HG03432 (cell line): ENCODE results near the gene CENPT.
"Not testable (repeated sequence)": the region's sequence is repeated elsewhere in the genome, so short reads cannot be mapped to it uniquely, and the experiment has no call there.

Source experiments
- ATAC-seq: cut with Tn5 transposase; IDR thresholded peaks from one replicate; pipeline ENCODE4 v1.9.1; 2021; ENCODE audit warnings: mild to moderate bottlenecking, moderate library complexity; ENCODE audit not compliant: unreplicated experiment

The CENPT gene

DNA sequence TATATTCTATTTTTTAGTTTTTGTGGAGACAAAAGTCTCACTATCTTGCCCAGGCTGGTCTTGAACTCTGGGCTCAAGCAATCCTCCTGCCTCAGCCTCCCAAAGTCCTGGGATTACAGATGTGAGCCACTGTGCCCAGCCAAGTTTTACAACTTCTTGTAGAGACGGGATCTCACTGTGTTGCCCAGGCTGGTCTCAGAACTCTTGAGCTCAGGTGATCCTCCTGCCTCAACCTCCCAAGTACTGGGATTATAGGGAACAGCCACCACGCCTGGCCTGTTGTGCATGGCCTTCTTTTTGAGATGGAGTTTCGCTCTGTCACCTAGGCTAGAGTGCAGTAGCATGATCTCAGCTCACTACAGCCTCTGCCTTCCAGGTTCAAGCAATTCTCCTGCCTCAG is 6.2 kb upstream of the CENPT start:
- no peak for ATAC-seq

DNA sequence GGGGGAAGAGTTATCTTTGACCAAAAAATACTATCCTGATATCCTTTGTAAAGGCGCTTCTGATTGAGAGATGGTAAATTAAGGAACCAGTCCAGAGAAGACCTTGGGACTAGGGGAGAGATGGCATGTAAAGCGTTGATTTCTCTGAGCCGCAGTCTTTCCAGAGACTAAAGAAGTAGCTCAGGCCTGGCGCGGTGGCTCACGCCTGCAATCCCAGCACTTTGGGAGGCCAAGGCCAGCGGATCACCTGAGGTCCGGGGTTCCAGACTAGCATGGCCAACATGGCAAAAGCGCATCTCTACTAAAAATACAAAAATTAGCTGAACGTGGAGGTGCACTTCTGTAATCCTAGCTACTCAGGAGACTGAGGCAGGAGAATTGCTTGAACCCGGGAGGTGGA is 625 bp upstream of the CENPT start:
- no peak for ATAC-seq

DNA sequence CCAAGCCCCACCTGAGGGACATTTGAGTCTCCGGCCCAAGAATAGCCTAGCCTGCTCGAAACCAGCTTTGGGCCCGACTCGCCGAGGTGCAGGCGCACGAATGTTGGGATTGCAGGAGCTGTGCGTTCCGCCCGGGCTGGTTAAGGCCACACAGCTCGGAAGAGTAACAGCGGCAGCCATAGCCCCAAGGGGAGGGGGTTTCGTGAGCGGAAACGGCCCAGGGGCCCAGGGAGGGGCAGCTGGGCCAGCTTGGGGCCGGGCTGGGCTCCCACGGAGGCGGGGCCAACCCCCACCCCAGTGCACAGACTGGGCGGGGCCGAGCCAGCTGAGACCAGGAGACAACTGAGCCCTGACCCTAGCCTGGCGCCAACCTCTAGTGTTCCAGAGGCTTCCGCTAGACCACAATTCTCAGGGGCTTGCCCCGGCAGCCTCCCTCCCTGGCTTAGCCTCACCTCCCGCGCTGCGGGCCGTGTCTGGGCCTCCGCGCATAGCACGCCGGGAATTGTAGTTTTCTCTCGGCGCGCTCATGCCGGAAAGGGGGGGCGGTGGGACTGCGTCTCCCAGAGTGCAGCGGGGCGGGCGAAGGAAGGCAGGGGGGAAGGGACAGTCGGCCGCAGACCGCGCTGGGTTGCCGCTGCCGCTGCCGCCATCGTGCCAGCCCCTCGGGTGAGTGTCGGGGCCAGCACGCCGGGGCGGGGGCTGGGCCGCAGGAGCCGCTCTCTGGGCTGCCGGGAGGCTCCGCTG is 1.0 kb downstream of the CENPT start, which contains the start of gene NUTF2:
Gene NUTF2, plus strand, starts transcription at position 614 of the 744 bp plus-strand sequence. CDS start 18,198 bp downstream, outside the sequence.
- peak; percentile 64 for ATAC-seq

DNA sequence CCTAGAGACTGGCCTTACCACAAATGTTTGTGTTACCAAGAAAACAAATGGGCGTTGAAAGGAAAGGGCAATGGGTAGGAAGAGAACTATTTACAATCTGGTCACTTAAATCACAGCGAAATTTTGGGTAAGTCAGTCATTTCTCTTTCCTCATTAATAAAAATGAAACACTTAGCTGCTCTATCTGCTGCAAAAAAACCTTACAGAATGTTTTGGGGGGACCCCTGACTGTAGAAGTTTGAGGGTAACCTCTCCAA is 1.5 kb downstream of the CENPT start:
- no peak for ATAC-seq

DNA sequence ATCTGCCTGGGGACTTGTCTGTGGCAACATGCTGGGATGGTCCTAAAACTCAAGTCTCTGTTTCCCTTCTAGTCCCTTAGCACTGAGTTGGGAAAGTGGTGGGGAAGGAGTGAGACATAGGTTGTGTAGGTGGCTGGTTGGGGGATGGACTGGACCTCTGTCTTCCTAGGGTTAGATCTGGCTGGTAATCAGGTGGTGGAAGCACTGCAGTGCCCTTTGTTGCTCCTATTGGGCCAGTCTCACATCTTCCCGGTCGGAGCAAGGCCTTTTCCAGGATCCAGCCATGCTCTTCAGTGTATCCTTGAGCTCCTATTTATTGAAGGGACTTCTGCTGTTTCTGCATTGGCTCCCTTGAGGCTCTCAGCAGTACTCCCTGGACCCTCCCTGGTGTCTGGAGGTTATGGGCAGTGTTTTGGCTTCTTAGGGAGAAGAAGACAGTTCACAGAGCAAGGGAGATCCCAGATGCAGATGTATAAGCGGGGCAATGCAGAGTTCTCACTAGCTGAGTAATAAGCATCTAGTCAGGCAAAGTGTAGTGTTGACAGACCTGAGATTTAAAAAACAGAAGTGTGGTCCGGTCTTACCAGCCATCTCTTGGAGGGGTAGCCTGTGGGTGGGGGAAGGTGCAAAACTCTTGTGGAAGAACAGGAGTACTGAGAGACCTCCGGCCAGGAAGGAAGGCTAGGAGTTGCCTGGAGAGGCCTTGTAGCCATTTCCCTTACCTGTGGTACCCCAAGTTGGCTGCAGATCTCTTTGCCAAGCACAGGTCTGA is 2.0 kb downstream of the CENPT start:
- no peak for ATAC-seq

DNA sequence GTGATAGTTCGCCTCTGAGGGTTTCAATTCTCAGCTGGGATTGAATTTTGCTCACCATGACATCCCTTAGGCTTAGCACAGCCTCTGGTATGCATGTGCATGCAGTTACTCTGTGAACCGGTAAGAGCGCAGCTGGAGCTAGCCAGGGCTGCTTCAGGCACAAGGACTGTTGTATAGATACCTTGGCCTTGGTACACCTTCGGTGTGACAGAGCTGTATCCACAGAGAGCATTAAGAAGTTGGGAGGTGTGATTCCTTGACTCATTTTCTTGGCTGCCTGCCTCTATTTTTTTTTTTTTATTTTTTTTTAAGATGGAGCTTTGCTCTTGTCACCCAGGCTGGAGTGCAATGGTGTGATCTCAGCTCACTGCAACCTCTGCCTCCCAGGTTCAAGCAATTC is 3.0 kb downstream of the CENPT start:
- ATAC-seq = no peak

DNA sequence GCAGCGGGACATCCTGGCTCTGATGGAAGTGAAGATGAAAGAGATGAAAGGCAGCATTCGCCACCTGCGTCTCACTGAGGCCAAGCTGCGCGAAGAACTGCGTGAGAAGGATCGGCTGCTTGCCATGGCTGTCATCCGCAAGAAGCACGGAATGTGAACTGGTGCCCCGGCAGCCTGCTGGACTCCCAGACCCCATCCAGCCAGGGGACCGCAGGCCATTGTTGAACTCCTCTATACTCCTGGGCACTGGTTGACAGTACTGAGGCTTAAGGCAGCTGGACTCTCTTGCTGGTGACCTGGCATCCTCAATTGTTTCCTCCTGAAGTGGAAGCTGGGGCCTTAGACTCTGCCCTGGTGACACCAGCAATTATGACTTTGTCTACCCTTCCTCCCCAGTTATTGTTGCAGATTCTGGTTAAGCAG is 4.1 kb downstream of the CENPT start:
- no peak for ATAC-seq

DNA sequence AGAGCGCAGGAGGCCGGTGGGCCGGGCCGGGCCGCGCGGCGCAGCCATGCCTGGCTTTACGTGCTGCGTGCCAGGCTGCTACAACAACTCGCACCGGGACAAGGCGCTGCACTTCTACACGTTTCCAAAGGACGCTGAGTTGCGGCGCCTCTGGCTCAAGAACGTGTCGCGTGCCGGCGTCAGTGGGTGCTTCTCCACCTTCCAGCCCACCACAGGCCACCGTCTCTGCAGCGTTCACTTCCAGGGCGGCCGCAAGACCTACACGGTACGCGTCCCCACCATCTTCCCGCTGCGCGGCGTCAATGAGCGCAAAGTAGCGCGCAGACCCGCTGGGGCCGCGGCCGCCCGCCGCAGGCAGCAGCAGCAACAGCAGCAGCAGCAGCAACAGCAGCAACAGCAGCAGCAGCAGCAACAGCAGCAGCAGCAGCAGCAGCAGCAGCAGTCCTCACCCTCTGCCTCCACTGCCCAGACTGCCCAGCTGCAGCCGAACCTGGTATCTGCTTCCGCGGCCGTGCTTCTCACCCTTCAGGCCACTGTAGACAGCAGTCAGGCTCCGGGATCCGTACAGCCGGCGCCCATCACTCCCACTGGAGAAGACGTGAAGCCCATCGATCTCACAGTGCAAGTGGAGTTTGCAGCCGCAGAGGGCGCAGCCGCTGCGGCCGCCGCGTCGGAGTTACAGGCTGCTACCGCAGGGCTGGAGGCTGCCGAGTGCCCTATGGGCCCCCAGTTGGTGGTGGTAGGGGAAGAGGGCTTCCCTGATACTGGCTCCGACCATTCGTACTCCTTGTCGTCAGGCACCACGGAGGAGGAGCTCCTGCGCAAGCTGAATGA is 4.8 kb downstream of the CENPT start:
- ATAC-seq = peak; percentile 14

DNA sequence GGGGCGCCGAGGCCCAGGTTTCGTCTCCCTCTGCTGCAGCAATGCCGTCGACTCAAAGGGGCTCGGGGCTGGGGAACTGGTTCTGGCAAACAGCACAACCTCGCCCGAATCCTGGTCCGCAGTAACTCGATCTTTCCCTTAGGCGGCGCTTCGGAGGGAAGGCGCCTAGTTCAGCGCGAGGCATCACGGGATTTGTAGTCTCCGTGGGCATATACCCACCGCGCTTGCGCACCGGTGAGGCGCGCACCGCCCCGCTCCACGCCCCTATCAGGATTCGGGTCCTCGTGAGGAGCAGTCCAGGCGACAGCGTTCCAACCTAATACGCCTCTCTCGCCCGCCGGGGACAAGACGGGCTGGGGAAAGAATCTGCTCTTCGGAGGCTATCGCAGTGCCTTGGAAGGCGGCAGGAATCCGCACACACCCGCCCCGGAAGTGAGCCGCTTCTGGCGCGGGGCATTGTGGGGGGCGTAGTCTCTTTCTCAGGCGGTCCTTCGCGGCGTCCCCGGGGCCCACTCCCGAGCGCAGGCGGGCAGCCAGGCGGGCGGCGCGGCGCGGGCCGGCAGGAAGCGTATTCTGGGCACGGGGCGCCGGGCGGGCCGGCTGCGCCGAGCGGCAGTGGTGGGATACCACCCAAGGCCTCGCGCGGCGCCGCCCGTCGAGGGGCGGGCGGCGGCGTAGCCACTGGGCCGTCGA is 5.5 kb downstream of the CENPT start, which contains the start of gene THAP11:
Gene THAP11, plus strand, starts transcription at position 505 of the 693 bp plus-strand sequence. CDS start 235 bp downstream, outside the sequence.
- ATAC-seq = peak; percentile 49

DNA sequence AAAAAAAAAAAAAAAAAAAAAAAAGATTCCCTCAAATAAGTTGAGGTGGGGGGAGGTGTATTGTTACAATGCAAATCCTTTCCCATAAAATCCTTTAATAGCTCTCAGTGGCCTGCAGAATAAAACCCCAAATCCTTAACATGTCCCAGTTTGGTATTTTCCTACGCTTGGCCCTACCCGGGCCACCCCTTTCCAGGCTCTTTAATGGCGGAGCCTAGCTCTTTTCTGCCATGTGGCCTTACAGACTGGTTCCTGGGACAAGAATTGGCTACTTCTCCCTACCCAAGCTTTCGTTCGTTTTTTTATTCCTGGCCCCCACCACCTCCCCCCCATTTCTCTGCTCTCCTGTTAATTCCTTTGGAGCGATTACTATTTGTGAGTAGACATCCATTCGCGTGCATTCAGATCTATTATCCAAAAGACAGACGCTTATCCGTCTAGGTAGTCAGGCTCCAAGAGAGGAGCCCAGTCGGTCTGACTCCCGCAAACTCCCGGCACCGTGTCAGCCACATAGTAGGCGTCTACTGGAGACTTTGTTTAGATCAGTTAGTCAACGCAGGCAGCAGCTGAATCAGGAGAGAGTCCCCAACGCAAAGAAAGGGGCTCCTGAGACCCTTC is 6.2 kb downstream of the CENPT start:
- no peak for ATAC-seq

DNA sequence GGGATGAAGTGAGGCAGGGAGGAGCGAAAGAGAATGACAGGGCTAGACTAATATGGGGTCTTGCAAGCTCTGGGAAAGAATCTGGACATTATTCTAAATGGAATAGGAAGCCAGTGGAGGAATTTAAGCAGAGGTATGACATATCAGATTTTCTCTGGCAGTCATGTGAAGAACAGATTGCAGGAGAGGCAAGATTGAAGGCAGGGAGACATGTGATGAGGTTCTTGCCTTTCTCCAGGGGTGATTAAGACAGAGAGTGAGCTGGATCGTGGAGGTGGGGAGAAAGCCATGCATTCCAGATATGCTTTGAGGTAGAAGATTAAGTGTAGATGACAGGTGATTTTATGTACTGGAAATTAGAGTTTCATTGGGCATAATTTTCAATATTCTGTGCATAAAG is 9.7 kb downstream of the CENPT start:
- ATAC-seq = no peak

DNA sequence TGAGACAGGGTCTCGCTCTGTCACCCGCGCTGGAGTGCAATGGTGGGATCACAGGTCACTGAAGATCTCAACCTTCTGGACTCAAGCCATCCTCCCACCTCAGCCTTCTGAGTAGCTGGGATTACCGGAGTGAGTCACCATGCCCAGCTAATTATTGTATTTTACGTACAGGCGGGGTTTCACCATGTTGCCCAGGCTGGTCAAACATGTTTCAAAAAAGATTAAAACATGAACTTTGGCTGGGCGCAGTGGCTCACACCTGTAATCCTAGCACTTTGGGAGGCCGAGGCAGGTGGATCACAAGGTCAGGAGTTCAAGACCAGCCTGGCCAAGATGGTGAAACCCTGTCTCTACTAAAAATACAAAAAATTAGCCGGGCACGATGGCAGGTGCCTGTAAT is 10.3 kb downstream of the CENPT start:
- ATAC-seq = not testable (repeated sequence)

DNA sequence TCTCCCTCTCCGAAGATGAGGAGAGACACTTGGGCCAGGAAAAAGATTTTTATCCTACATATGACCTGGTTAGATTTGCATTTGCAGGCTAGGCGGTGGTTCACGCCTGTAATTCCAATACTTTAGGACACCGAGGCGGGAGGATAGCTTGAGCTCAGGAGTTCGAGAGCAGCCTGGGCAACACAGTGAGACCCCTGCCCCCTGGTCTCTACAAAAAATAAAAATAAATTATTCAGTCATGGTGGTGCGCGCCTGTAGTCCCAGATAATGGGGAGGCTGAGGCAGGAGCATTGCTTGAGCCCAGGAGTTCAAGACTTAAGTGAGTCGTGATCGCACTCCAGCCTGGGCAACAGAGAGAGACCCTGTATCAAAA is 13.3 kb downstream of the CENPT start:
- no peak for ATAC-seq

DNA sequence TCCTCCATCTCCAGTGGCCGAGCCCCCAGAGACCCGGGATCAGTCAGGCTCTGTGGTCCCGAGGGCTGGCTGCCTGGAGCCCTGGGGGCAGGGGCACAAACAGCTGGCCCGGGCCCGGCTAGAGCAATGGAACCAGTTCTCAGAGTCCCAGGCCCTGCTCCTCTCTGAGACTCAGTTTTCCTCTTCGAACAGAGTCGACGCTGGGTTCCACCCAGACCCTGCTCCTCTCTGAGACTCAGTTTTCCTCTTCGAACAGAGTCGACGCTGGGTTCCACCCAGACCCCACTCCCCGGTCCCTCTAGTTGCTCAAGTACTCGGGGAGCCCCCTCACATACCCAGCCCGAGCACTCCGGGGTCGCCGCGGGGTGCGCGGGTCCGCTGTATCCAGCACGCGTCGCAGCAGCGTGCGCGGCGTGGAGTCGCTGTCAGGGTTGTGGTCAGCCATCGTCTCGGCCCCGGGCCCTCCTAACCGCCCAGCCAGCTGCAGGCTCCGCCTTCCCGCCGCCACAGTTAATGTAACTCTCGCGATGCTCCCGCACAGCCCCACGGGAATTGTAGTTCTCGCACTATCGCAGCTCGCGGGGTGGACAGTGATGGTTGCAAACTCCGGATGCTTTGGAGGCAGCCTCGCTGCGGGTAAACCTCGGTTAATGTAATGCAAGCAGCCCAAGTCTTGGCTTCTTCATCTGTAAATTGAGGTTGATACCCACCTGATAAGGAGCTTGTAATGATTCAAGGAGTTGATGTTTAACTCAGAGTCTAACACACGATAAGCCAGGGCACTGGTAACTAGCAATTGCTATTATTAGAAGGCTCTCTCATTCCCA is 13.9 kb downstream of the CENPT start:
- ATAC-seq = peak; percentile 96

DNA sequence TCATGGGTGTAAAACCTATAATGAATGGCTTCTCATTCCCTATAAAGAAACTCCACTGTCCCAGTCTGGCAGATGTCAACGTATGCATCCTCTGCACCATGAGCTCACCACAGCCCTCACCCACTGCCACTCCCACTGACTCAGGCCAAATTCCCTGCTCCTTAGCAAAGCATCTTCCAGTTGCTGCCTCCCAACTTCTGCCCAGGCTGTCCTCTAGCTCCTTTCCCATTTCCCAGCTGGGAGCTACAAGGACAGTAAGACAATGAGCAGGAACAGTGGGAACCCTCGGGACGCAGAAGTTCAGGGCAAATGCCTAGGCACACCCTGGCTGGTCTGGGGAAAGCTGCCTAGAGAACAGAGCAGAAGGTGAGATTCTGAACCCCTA is 14.5 kb downstream of the CENPT start:
- no peak for ATAC-seq

DNA sequence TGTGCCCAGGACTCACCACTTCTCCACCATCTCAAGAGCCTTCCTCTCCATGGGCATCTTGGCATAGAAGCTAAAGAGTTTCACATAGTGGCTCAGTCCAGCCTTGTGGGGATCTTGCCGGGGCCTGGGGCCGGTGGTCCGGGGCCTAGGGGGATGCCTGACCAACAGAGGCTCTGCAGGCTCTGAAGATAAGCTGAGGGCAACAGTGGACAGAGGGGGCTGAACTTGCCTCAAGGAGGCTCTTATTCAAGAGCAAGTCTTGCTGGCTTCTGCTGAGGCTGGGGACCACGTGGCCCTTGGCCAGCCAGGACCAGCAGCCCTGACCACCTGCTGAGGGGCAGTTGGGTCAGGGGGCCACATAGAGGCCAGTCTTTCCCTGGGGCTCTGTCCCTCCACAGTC is 18.8 kb downstream of the CENPT start:
- ATAC-seq = no peak

DNA sequence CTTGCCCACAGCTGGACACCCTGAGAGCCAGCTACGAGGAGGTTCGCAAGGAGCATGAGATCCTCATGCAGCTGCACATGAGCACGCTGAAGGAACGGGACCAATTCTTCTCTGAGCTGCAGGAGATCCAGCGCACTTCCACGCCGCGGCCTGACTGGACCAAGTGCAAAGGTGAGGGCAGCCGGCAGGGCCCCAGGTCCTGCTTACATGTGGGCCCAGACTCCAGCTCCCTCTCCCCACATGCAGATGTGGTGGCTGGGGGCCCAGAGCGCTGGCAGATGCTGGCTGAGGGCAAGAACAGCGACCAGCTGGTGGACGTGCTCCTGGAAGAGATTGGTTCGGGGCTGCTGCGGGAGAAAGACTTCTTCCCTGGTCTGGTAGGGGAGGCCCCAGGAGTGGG is 21.6 kb downstream of the CENPT start:
- ATAC-seq = no peak

DNA sequence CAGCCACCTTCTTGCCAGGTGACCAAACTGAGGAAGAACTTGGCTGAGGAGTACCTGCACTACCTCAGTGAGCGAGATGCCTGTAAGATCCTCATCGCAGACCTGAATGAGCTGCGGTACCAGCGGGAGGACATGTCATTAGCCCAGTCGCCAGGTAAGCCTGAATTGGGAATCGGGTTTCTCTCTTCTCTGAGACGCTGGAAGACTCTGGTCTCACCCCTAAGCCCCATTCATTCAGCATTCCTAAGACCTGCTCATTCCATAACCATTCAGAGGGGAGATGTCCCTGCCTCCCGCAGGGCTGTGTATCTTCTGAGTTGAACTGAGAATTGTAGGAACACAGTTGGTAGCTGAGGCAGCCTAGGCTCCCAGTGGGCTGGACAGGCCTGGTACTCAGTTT is 22.4 kb downstream of the CENPT start:
- ATAC-seq = no peak

DNA sequence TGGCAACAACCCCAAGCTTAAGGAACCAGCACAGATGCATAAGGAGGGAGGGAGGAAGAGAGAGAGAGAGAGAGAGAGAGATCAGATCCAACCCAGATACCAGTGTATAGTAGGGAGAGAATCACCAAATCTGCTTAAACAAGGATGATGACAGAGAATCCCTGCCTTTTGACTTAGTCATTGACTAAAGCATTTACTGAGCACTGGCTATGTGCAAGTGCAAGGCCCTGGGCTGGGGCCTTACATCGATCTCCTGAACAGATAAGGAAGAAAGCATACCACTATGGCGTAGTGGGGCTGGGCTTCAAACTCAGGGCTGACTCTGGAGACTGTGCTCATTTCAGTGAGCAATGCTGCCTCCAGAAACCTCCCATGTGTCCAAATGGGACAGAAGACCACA is 25.0 kb downstream of the CENPT start:
- no peak for ATAC-seq
